MG63 (cell line): ENCODE measurements around the gene EFTUD2. TPM values are rescaled to one million over a fixed set of nuclear protein-coding genes. Genes with fewer than 3 reads are reported as not detected.

Experiments
- DNase-seq: peaks from one replicate; pipeline ENCODE4 v3.0.0-alpha.2; 2020
- H3K27me3 ChIP-seq: fragments of 250-450 bp; sonication (Bioruptor Pico); 2 replicates; pipeline ENCODE4 v1.5.1; 2020; ENCODE audit warnings: mild to moderate bottlenecking, moderate library complexity
- H3K36me3 ChIP-seq: fragments of 250-450 bp; sonication (Bioruptor Pico); 2 replicates; pipeline ENCODE4 v1.5.1; 2020; ENCODE audit warnings: mild to moderate bottlenecking, moderate library complexity
- H3K4me3 ChIP-seq: fragments of 250-450 bp; sonication (Bioruptor Pico); 2 replicates; pipeline ENCODE4 v1.5.1; 2020; ENCODE audit warnings: mild to moderate bottlenecking, moderate library complexity
- H3K9me3 ChIP-seq: fragments of 250-450 bp; sonication (Bioruptor Pico); 2 replicates; pipeline ENCODE4 v1.5.1; 2020; ENCODE audit warnings: mild to moderate bottlenecking, moderate library complexity
- total RNA-seq: library from RNA; depleted of rRNA; stranded (reverse); fragments of >200 nt; shearing (Covaris generic); gene quantifications from 2 replicates; pipeline ENCODE4 v1.2.3, GENCODE V29; 2014; ENCODE audit warnings: low replicate concordance

The EFTUD2 gene
- total RNA-seq, 1 experiment from 2014 or later = 156 TPM

DNA sequence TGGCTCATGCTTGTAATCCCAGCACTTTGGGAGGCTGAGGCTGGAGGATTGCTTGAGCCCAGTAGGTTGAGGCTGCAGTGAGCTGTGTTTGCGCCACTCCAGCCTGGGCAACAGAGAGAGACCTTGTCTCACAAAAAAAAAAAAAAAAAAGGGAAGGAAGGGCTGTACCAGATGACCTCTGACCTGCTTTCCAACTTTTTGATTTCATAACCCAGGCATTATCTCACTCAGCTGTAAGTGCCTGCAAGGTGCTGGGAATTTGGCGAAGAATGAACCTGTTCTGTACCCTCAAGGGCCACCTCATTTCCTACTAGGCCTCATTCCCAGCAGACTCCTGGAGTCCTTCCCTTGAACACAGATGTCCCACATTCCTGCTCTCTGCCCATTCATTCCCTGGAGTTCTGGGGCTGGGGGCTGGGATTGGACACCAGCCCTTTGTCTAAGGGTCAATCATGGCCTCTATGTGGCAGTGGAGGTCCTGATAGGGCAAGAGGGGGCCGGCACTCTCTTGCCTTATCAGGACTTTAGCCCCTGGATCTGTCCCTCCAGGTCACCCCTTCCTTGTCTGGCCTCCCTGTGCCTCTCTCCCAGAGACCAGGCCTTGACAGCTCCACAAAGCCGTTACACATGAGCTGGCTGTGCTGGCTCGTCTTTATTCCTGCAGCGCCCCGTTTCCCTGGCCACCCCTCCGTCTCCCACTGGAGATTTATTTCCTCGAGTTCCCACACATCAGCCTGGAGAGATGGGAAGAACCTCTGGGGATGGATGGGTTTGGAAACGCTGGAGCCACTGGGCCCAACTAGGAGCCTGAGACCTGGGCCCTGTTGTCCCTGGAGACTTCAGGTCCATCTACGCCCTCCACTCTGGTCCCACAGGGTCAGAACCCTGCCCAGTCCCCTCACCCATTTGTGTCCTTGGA is 16.9 kb upstream of the EFTUD2 start:
- Histone ChIP-seq H3K4me3 (no peak overlapping the region), H3K27me3 (no peaks in the 10 kb centered on the region), H3K9me3 (no peaks in the 10 kb centered on the region), H3K36me3 (no peaks in the 10 kb centered on the region)
- peak; percentile 68 for DNase-seq

DNA sequence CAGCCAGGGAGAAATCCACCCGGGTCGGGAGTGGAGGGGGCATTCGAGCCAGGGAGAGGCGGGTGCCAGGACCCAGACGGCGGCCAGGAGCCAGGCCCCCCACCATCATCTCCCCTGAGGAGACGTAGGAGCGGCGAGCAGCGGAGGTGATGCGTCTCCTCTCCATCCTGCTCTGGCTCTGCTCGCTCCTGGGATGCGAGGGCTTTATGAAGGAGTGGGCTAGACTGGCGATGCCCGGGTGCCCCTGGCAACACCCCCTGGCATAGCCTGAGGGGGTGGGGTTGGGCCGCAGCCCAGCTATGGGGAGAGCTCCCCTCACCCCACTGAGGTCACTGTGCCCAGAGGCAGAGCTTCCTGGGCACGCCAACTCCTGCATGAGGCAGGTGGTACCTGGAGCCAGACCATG is 16.1 kb upstream of the EFTUD2 start, which contains the start of gene GFAP:
Gene GFAP (minus strand): TSS at position 180 of the 406 bp plus-strand sequence. CDS start 14 bp downstream, at position 166.
- no peak for DNase-seq
- H3K4me3 ChIP-seq = no peak within 1 kb of the TSS
- no peaks in the 10 kb centered on the region for H3K9me3 ChIP-seq
- H3K36me3 ChIP-seq = no peaks in the 10 kb centered on the region
- no peaks in the 10 kb centered on the region for H3K27me3 ChIP-seq

DNA sequence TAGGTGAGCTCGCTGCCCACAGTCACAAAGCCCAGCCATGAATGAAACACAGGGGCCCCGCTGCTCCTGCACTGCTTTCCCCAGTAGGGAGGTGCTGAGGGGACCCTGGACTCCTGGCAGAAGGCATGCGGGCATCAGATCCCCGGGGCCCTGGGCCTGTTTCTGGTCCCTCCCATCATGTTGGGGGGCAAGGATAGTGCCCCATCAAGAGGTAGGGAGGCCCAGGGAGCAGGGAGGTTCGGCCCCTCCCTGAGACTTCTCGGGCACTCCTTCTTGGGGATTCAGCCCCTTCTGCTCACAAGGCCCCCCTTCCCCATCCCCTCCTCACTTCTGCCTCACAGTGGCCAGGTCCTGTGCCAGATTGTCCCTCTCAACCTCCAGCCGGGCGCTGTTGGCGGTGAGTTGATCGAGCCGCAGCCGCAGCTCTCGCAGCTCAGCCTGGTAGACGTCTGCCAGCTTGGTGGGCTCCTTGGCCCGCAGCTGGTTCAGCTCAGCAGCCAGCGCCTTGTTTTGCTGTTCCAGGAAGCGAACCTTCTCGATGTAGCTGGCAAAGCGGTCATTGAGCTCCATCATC is 15.5 kb upstream of the EFTUD2 start:
- no peak for DNase-seq

DNA sequence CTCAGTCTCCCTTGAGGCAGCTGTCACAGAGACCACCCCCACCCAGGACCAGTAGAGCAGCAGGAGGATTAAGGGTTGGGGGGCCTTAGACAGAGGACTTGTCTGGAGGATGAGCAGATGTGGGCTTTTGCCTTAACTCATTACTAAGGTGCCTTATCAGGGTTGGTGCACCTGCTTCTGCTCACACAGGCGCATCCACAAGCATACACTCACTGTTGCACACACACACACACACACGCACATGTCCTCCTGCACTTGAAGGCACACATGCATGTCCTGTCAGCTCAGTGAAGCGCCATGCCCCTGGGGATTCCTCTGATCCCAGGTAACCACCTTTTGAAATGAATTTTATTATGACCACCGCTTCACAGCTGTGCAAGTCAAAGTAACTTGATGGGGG is 14.9 kb upstream of the EFTUD2 start:
- DNase-seq = no peak
- Histone ChIP-seq H3K4me3 (no peak overlapping the region), H3K27me3 (no peaks in the 10 kb centered on the region), H3K36me3 (no peaks in the 10 kb centered on the region), H3K9me3 (no peaks in the 10 kb centered on the region)

More for the DNA sequence above, 15.5 kb upstream of the EFTUD2 start:
- Histone ChIP-seq H3K27me3 (no peaks in the 10 kb centered on the region), H3K9me3 (no peaks in the 10 kb centered on the region), H3K4me3 (no peak overlapping the region), H3K36me3 (no peaks in the 10 kb centered on the region)

DNA sequence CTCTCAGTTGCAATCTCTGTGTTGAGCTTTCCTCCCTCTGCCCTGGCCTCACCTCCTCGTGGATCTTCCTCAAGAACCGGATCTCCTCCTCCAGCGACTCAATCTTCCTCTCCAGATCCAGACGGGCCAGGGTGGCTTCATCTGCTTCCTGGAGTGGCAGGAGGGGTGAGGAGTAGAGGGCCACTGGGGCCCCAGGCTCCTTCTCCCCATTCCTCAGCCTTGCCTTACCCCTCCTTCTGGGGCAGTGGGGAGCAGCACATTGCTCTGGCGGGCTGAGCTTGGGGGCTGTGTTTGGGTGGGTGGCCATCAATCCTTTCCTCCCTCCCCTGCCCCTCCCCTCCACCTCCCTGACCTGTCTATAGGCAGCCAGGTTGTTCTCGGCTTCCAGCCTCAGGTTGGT is 14.4 kb upstream of the EFTUD2 start:
- no peaks in the 10 kb centered on the region for H3K27me3 ChIP-seq
- DNase-seq = no peak
- no peak overlapping the region for H3K4me3 ChIP-seq
- H3K36me3 ChIP-seq = no peaks in the 10 kb centered on the region
- H3K9me3 ChIP-seq = no peaks in the 10 kb centered on the region

DNA sequence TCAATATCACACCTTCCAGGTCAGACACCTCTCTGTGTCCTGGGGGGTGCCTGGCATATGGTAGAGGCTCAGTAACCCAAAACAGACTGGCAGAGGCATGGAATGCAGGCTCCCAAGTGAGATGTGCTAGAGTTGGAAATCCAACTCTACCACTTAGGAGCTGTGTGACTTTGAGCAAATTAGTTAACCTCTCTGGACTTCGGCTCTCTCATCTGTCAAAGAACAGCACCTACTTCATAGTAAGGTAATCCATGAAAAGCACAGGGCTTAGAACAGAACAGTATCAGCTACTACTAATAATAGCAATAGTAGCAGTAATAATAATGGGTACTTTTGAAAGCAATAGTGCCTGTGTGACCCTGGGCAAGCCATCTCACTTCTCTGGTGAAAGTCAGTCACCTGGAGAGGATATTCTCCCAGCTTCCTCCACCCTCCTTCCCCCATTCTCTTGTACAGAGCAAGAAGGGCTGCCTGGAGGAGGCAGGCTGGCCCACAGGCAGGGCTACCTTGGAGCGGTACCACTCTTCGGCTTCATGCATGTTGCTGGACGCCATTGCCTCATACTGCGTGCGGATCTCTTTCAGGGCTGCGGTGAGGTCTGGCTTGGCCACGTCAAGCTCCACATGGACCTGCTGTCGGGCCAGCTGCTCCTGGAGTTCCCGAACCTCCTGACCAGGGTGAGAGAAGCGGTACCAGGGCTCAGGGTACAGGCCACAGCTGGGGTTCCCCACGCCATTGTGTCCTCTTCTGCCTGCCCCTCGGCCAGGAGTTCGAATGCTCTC is 13.7 kb upstream of the EFTUD2 start:
- H3K27me3 ChIP-seq = no peaks in the 10 kb centered on the region
- DNase-seq = no peak
- no peak overlapping the region for H3K4me3 ChIP-seq
- H3K9me3 ChIP-seq = no peaks in the 10 kb centered on the region
- H3K36me3 ChIP-seq = no peaks in the 10 kb centered on the region

DNA sequence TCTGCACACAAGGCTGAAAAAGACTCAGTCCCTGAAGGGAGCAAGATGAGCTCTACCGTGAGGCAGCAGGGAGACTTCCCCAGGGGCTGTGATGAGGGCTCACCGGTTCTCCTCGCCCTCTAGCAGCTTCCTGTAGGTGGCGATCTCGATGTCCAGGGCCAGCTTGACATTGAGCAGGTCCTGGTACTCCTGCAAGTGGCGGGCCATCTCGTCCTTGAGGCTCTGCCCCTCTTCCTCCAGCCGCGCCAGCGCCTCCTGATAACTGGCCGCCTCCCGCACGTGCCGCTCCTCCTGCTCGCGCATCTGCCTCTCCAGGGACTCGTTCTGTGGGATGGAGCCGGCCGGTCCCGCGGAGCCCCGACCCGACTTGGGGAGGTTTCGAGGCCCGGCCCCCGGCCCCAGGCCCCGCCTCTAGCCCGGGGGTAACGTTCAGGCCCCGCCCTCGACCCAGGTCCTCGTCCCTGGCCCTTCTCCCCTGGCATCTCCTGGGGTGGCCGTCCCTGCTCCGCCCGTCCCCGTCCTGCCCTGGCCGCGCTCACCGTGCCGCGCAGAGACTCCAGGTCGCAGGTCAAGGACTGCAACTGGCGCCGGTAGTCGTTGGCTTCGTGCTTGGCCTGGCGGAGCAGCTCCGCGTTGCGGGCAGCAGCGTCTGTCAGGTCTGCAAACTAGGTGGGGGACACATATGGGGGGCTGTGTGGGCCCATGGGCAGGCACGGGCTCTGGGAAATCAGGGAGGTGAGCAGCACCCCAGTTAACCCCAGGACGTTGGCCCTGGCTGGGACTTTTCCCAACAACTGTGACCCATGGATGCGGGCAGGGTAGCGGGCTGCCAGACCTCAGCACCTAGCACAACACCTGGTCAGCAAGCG is 12.1 kb upstream of the EFTUD2 start:
- H3K27me3 ChIP-seq = no peaks in the 10 kb centered on the region
- no peaks in the 10 kb centered on the region for H3K36me3 ChIP-seq
- H3K9me3 ChIP-seq = no peaks in the 10 kb centered on the region
- DNase-seq = peak; percentile 46
- H3K4me3 ChIP-seq = no peak overlapping the region

DNA sequence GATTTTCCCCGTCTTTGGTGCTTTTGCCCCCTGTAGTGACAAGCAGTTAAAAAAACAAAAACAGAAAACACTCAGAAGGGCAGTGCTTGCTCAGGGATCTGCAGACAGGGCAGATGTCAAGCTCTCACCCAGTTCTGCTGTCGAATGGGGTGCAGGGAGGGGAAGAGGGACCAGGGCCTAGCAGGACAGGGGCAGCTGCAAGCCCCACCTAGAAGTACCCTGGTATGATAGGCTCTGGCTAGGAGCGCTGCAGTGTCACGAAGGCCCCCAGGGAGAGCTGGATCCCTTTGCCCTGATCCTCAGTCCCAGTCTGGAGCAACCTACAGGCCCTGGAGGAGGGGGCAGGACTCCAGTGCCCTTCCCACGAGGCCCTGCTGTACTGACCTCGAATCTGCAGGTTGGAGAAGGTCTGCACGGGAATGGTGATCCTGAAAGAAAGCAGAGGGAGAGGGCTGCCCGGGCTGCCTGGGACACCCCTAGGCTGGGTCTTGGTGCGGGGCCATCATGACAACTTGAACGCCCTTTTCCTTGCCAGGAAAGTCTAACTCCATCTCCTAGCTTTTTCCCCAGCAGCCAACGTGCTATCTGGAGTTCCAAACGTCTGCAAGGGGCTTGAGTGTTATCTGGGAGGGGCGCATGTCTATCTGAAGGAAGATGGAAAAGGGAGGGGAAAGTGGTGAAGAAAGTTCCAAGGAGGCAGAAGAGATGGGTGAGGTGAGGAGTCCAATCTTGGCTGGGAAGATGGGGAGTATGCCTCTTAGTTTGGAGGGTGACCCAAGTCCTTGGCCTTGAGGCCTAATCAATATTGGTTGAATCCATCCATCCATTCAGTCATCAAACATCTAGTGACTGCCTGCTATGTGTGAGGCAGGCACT is 11.2 kb upstream of the EFTUD2 start:
- Histone ChIP-seq H3K27me3 (no peaks in the 10 kb centered on the region), H3K4me3 (no peak overlapping the region), H3K36me3 (no peaks in the 10 kb centered on the region), H3K9me3 (no peaks in the 10 kb centered on the region)
- DNase-seq = no peak

DNA sequence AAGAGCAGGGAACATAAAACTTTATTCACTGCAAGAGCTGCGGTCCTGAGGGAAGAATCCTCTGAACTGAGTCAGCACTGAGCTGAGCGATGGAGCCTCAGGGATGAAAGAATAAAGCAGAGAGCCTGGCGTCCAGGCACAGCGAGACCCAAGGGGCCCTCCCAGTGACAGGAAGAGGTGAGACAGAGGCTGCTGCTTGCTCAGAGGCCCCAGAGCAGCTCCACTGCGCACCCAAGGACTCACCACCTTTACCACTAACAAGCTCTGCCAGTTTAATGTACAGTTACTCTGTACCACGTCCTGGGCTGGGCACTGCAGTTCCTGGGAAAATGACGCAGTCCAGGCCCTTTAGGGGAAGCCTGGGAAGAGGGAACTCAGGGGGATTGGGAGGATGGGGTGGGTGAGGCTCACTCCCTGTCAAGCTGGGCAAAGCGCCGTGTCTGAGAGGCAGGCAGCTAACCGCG is 10.5 kb upstream of the EFTUD2 start:
- Histone ChIP-seq H3K36me3 (no peaks in the 10 kb centered on the region), H3K27me3 (no peaks in the 10 kb centered on the region), H3K9me3 (no peaks in the 10 kb centered on the region), H3K4me3 (no peak overlapping the region)
- peak; percentile 63 for DNase-seq

DNA sequence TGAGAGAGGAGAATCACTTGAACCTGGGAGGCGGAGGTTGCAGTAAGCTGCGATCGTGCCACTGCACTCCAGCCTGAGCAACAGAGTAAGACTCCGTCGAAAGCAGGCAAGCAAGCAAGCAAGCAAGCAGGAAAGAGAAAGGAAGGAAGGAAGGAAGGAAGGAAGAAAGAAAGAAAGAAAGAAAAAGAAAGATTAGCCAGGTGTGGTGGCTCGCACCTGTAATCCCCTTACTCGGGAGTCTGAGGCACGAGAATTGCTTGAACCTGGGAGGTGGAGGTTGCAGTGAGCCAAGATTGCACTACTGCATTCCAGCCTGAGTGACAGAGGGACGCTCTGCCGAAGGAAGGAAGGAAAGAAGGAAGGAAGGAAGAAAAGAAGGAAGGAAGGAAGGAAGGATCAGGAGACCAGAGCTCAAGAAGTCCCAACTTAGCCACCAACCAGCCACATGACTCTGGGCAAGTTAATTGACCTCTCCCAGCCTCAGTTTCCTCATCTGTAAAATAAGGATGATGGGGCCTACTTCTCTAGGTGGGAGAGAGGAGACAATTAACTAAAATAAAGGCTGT is 9.6 kb upstream of the EFTUD2 start:
- H3K4me3 ChIP-seq = no peak overlapping the region
- H3K27me3 ChIP-seq = no peaks in the 10 kb centered on the region
- no peaks in the 10 kb centered on the region for H3K9me3 ChIP-seq
- DNase-seq = no peak
- no peaks in the 10 kb centered on the region for H3K36me3 ChIP-seq

DNA sequence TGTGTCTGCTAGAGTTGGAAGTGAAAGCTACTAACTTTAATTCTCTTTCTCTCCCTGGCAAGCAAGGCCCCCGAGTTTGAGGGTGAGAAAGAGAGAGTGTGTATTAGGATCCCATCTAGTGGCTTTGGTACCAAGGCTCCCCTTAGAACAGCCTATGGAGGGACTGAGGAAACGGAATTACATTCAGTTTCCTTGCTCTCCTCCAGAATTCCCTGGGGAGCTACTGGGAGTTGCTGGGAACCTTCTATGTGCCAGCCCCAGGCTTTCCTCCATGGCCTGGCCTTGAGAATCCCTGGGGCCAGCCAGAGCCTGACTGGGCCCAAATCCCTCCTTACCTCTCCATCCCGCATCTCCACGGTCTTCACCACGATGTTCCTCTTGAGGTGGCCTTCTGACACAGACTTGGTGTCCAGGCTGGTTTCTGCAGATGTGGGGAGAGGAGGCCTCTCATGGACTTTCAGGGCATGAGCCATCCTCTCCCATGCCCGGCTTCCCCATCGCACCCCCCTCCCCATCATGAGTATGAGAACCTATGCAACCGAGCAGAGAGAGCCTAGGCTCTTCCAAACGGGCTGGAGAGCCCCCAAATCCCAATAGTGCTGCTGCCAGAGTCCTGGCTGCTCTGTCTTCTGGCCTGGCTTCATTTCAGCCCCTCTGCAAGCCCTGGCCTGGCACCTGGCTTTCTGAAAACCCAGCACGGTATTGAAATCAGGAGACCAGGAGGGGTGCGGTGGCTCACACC is 8.7 kb upstream of the EFTUD2 start:
- no peak for DNase-seq

DNA sequence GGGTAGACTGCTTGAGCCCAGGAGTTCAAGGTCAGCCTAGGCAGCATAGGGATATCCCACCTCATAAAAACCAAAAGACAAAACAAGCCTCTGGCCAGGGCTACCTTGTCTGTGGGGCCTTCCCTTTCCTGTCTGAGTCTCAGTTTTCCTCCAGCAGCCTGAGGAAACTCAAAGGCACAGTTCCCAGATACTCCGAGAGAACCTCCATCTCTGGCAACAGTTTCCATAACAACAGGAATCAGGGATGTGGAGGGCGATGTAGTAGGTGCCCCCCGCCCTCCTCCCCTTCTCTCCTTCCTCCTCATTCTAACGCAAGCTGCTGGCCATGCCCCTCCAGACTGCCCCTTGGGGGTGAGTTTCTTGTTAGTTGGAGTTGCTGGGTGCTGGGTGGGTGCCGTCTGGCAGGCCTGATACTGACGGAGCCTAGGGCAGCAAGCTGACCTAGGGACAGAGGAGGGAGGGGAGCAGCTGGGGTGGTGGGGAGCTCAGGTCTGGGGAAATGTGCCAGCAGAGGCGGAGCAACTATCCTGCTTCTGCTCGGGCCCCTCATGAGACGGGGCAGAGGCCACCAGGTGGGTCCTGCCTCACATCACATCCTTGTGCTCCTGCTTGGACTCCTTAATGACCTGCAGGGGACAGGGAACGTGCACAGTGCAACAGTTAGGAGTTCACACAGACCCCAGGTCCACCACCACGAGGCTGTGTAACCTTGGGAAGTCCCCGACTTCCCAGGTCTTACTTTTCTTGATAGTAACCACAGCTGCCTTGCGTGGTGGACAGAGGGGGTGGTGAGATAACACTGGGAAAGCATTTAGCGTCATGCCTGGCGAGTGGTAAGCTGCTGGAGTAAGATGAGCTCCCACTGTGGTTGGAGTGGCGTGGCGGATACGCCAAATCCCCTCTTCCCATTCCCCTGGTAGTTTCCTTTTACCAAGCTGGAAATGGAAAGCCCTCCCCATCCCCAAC is 7.8 kb upstream of the EFTUD2 start:
- H3K27me3 ChIP-seq = no peaks in the 10 kb centered on the region
- H3K4me3 ChIP-seq = no peak overlapping the region
- no peaks in the 10 kb centered on the region for H3K36me3 ChIP-seq
- DNase-seq = no peak
- H3K9me3 ChIP-seq = no peaks in the 10 kb centered on the region

More for the DNA sequence above, 8.7 kb upstream of the EFTUD2 start:
- no peaks in the 10 kb centered on the region for H3K27me3 ChIP-seq
- H3K36me3 ChIP-seq = no peaks in the 10 kb centered on the region
- H3K4me3 ChIP-seq = no peak overlapping the region
- no peaks in the 10 kb centered on the region for H3K9me3 ChIP-seq

DNA sequence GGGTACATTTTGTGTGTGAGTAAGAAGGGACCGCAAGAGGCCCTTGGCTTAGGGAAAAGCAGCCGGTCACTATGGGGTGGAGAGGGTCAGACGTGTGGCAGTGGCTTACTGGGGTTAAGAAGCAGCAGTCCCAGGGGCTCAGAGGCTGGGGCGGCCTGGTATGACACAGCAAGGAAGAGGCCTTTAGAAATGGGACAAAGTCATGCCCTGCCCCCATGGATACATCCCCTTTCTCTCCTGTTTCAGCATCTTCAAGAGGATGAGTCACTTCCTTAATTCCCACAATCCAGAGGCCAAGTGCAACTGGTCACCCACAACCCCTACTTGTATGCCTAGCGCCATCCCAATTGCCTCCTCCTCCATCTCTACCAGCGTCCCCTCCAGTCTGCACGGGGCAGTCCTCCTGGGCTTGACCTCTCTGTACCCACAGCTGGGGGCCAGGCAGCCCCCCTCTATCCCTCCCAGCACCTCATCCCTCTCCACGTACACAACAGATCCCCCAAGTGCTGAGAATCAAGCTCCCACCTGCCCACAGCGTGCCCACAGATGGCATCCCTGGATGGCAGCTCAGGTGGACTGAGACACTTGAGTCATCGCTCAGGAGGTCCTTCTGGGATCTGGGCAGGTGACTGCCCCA is 6.9 kb upstream of the EFTUD2 start:
- Histone ChIP-seq H3K36me3 (no peaks in the 10 kb centered on the region), H3K27me3 (no peaks in the 10 kb centered on the region), H3K4me3 (no peak overlapping the region), H3K9me3 (no peaks in the 10 kb centered on the region)
- DNase-seq = peak; percentile 83
